ENCODE measurements around the gene CRYL1. TPM values are rescaled to one million over a fixed set of nuclear protein-coding genes. Genes with fewer than 3 reads are reported as not detected.
"Not testable (repeated sequence)": the region's sequence is repeated elsewhere in the genome, so short reads cannot be mapped to it uniquely, and the experiment has no call there.

The CRYL1 gene
- total RNA-seq, 1 experiment from 2014 or later: 2.9 TPM

- DNase-seq (ENCODE audit: low spot score): no peak
- no peak for ATAC-seq
- Mint-ChIP-seq H3K27me3 (ENCODE audit: low read depth) (peaks cover 26% of the 10 kb centered on the region), H3K27ac (0 out of 2 replicates have a peak overlapping the region, but pooled peaks have one; percentile 35), H3K9me3 (peaks cover 7% of the 10 kb centered on the region), H3K4me1 (peaks cover 10% of the 10 kb centered on the region), H3K36me3 (no peaks in the 10 kb centered on the region), H3K4me3 (no peak overlapping the region)
- ChIA-PET POLR2A (no interaction called here), CTCF (interaction anchor here (1.0 kb wide), 1 partner anchor 239 kb away, joined by 4 read pairs; no protein-coding TSS in a partner anchor)
- TF ChIP-seq E2F1 (CRISPR knock-in tag; IDR thresholded peaks at IDR 0.05): no peak
- no peak for TF ChIP-seq ESRRA (CRISPR knock-in tag; IDR thresholded peaks at IDR 0.05; ENCODE audit: borderline replicate concordance)
- no peak for TF ChIP-seq STAT6 (CRISPR knock-in tag; conservative IDR thresholded peaks at IDR 0.05; ENCODE audit: low read depth)
- TF ChIP-seq ATF6 (CRISPR knock-in tag; IDR thresholded peaks at IDR 0.05): no peak
- no peak for TF ChIP-seq EMX1 (CRISPR knock-in tag; IDR thresholded peaks at IDR 0.05)
These were observed 89.2 kb downstream of the CRYL1 start for GRCh38 chr13:20436505-20436904.

- peaks cover 7% of the 10 kb centered on the region for H3K9me3 Mint-ChIP-seq
- CTCF ChIA-PET: interaction anchor here (0.6 to 1.0 kb wide), 3 partner anchors 239 to 725 kb away, joined by 3 to 4 read pairs (median 3); no protein-coding TSS in a partner anchor
- peaks cover 4% of the 10 kb centered on the region for H3K4me1 Mint-ChIP-seq
- POLR2A ChIA-PET: no interaction called here
- H3K36me3 Mint-ChIP-seq: no peaks in the 10 kb centered on the region
- TF ChIP-seq ZNF512 (CRISPR knock-in tag; IDR thresholded peaks at IDR 0.05; ENCODE audit: borderline replicate concordance) (no peak), ATF3 (CRISPR knock-in tag; conservative IDR thresholded peaks at IDR 0.05) (no peak), ZNF281 (CRISPR knock-in tag; IDR thresholded peaks at IDR 0.05) (no peak), CBFB (CRISPR knock-in tag; IDR thresholded peaks at IDR 0.05; ENCODE audit: low read depth) (no peak), FOXJ3 (CRISPR knock-in tag; IDR thresholded peaks at IDR 0.05; ENCODE audit: borderline replicate concordance) (no peak), JUN (CRISPR knock-in tag; IDR thresholded peaks at IDR 0.05) (no peak), USF2 (CRISPR knock-in tag; IDR thresholded peaks at IDR 0.05) (0 out of 2 replicates have a peak, but pooled peaks have one; percentile 13)
- peak overlapping the region; percentile 23; the same call in 1 of the 2 replicates for H3K4me3 Mint-ChIP-seq
- DNase-seq (ENCODE audit: low spot score) (peak; percentile 45), ATAC-seq (peak; percentile 78)
- H3K27me3 Mint-ChIP-seq (ENCODE audit: low read depth): peaks cover 26% of the 10 kb centered on the region
- H3K27ac Mint-ChIP-seq: no peak overlapping the region
These were observed 89.9 kb downstream of the CRYL1 start for GRCh38 chr13:20435616-20436368.

GRCh38 chr13:20434210-20434609, 91.4 kb downstream of the CRYL1 start:
- H3K4me3 Mint-ChIP-seq; POLR2A ChIA-PET; H3K27ac Mint-ChIP-seq; H3K4me1 Mint-ChIP-seq; CTCF ChIA-PET; H3K9me3 Mint-ChIP-seq; H3K36me3 Mint-ChIP-seq; ATAC-seq; DNase-seq (ENCODE audit: low spot score): not testable (repeated sequence)
- peaks cover 26% of the 10 kb centered on the region for H3K27me3 Mint-ChIP-seq (ENCODE audit: low read depth)

All from WTC11 (cell line).